Measurements from ENCODE around the gene EIF3L. TPM values are rescaled to one million over a fixed set of nuclear protein-coding genes. Genes with fewer than 3 reads are reported as not detected.
A peak's percentile ranks its signal among the peaks of the same experiment; 100 is the strongest.

EIF3L gene
- total and polyA plus RNA-seq, 10 of the 15 experiments (the other 5 are each of a cell fraction or from before 2014, with no cell fraction given), result 294 to 1,037 (median 618) TPM

DNA sequence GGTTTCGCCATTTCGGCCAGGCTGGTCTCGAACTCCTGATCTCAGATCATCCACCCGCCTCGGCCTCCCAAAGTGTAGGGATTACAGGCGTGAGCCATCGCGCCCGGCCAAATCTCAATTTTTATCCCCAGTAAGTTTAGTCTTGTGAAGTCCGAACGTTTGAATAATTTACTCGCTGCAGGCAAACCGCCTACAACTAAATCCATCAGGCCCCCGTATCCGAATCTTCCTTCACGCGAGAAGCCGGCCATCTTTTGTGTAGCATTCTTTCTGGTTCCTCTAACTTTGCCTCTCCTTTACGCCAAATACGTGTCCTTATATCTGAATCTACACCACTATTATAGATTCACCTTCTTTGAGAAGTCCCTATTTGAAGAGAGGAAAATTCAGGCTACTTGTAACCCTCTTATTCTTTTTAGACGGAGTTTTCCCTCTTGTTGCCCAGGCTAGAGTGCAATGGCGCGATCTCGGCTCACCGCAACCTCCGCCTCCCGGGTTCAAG is 581 bp upstream of the EIF3L start:
- WGBS (ENCODE audit: insufficient coverage, insufficient replicate concordance, low lambda C conversion rate, missing lambda C conversion rate), result 62% methylated on average over 27 of the region's 27 CpGs
- intact Hi-C loops (cut with micrococcal nuclease; ENCODE audit: unreplicated experiment), result loop anchor here (10.0 kb wide), 1 partner anchor 906 kb away; the partner anchor contains the start of gene SUN2
- ChIA-PET POLR2A (interaction anchor here (1.5 to 1.8 kb wide), 2 partner anchors 48 to 57 kb away, joined by 3 to 4 read pairs; partner anchors contain the start of gene MICALL1), CTCF (interaction anchor here (1.5 to 1.8 kb wide), 3 partner anchors 13 to 31 kb away, joined by 6 to 11 read pairs (median 8); no protein-coding TSS in a partner anchor), SMC1A (ENCODE audit: uncharacterized antibody, unreplicated experiment) (no interaction called here), RAD21 (ENCODE audit: unreplicated experiment) (no interaction called here)
- peaks cover 3% of the 10 kb centered on the region; the same call in 1 of the 2 replicates for H3K4me1 ChIP-seq (ENCODE audit: control insufficient read depth, insufficient read depth, low read length)
- H3K27me3 ChIP-seq (replicated peaks in 1 of 2; ENCODE audit: control insufficient read depth in 2 of 2, insufficient read depth in 2 of 2, low read length in 1 of 2), result no peaks in the 10 kb centered on the region
- peak overlapping the region; percentile 90 for H3K4me3 ChIP-seq
- peaks cover 2% of the 10 kb centered on the region; the same call in 2 of the 3 replicates for H3K9me3 ChIP-seq (replicated peaks; ENCODE audit: control insufficient read depth, insufficient read depth, low read length)
- peak overlapping the region; percentile 66 for H3K4me2 ChIP-seq (ENCODE audit: control insufficient read depth, insufficient read depth)
- no peaks in the 10 kb centered on the region; the same call in 1 of the 2 replicates for H4K20me1 ChIP-seq (ENCODE audit: control insufficient read depth, insufficient read depth)
- no peak for ATAC-seq
- peaks cover 7 to 20% of the 10 kb centered on the region in 2 experiments for H3K36me3 ChIP-seq (ENCODE audit: control insufficient read depth in 2 of 2, insufficient read depth in 2 of 2, low read length in 1 of 2)
- FAIRE-seq, result no peak
- peak overlapping the region; percentile 86 for H3K9ac ChIP-seq (ENCODE audit: control insufficient read depth, insufficient read depth, low read length)
- in situ Hi-C loops (cut with MboI), result no loop called here
- H3K27ac ChIP-seq (ENCODE audit: control insufficient read depth, insufficient read depth), result peak overlapping the region; percentile 81
- peaks cover 47% of the 10 kb centered on the region for H3K79me2 ChIP-seq (ENCODE audit: control insufficient read depth, insufficient read depth, low read length)
- DNase-seq (ENCODE audit: low read depth, low spot score), result no peak
- peak overlapping the region; percentile 56 for H2AFZ ChIP-seq (ENCODE audit: control insufficient read depth, low read depth, low read length)
- TSS peak; percentile 96 for BruUV-seq (replicated peaks)
- TF ChIP-seq STAT3 (IDR thresholded peaks at IDR 0.05; ENCODE audit: low read depth, low read length) (no peak), POLR2AphosphoS2 (IDR thresholded peaks at IDR 0.05; ENCODE audit: low read depth, low read length) (no peak), TCF12 (IDR thresholded peaks at IDR 0.05; ENCODE audit: low read depth, low read length) (no peak), IRF4 (IDR thresholded peaks at IDR 0.05; ENCODE audit: low read depth, low read length) (no peak), MYB (IDR thresholded peaks at IDR 0.05; ENCODE audit: borderline replicate concordance, low read depth, low read length) (no peak), CHD2 (IDR thresholded peaks at IDR 0.05; ENCODE audit: borderline replicate concordance, low read depth, low read length) (peak; percentile 91), MXI1 (IDR thresholded peaks at IDR 0.05; ENCODE audit: low read depth, low read length) (no peak), ZBED1 (IDR thresholded peaks at IDR 0.05; ENCODE audit: borderline replicate concordance) (0 out of 2 replicates have a peak, but pooled peaks have one; percentile 6), SMAD5 (IDR thresholded peaks at IDR 0.05; ENCODE audit: low read depth) (no peak)
- TF ChIP-seq, protein P1, sequence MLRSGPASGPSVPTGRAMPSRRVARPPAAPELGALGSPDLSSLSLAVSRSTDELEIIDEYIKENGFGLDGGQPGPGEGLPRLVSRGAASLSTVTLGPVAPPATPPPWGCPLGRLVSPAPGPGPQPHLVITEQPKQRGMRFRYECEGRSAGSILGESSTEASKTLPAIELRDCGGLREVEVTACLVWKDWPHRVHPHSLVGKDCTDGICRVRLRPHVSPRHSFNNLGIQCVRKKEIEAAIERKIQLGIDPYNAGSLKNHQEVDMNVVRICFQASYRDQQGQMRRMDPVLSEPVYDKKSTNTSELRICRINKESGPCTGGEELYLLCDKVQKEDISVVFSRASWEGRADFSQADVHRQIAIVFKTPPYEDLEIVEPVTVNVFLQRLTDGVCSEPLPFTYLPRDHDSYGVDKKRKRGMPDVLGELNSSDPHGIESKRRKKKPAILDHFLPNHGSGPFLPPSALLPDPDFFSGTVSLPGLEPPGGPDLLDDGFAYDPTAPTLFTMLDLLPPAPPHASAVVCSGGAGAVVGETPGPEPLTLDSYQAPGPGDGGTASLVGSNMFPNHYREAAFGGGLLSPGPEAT (IDR thresholded peaks at IDR 0.05; ENCODE audit: low read depth), result no peak
- TF ChIP-seq, protein P2, sequence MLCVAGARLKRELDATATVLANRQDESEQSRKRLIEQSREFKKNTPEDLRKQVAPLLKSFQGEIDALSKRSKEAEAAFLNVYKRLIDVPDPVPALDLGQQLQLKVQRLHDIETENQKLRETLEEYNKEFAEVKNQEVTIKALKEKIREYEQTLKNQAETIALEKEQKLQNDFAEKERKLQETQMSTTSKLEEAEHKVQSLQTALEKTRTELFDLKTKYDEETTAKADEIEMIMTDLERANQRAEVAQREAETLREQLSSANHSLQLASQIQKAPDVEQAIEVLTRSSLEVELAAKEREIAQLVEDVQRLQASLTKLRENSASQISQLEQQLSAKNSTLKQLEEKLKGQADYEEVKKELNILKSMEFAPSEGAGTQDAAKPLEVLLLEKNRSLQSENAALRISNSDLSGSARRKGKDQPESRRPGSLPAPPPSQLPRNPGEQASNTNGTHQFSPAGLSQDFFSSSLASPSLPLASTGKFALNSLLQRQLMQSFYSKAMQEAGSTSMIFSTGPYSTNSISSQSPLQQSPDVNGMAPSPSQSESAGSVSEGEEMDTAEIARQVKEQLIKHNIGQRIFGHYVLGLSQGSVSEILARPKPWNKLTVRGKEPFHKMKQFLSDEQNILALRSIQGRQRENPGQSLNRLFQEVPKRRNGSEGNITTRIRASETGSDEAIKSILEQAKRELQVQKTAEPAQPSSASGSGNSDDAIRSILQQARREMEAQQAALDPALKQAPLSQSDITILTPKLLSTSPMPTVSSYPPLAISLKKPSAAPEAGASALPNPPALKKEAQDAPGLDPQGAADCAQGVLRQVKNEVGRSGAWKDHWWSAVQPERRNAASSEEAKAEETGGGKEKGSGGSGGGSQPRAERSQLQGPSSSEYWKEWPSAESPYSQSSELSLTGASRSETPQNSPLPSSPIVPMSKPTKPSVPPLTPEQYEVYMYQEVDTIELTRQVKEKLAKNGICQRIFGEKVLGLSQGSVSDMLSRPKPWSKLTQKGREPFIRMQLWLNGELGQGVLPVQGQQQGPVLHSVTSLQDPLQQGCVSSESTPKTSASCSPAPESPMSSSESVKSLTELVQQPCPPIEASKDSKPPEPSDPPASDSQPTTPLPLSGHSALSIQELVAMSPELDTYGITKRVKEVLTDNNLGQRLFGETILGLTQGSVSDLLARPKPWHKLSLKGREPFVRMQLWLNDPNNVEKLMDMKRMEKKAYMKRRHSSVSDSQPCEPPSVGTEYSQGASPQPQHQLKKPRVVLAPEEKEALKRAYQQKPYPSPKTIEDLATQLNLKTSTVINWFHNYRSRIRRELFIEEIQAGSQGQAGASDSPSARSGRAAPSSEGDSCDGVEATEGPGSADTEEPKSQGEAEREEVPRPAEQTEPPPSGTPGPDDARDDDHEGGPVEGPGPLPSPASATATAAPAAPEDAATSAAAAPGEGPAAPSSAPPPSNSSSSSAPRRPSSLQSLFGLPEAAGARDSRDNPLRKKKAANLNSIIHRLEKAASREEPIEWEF (IDR thresholded peaks at IDR 0.05; ENCODE audit: insufficient replicate concordance, low read depth, low read length), result no peak
- TF ChIP-seq, protein P3, sequence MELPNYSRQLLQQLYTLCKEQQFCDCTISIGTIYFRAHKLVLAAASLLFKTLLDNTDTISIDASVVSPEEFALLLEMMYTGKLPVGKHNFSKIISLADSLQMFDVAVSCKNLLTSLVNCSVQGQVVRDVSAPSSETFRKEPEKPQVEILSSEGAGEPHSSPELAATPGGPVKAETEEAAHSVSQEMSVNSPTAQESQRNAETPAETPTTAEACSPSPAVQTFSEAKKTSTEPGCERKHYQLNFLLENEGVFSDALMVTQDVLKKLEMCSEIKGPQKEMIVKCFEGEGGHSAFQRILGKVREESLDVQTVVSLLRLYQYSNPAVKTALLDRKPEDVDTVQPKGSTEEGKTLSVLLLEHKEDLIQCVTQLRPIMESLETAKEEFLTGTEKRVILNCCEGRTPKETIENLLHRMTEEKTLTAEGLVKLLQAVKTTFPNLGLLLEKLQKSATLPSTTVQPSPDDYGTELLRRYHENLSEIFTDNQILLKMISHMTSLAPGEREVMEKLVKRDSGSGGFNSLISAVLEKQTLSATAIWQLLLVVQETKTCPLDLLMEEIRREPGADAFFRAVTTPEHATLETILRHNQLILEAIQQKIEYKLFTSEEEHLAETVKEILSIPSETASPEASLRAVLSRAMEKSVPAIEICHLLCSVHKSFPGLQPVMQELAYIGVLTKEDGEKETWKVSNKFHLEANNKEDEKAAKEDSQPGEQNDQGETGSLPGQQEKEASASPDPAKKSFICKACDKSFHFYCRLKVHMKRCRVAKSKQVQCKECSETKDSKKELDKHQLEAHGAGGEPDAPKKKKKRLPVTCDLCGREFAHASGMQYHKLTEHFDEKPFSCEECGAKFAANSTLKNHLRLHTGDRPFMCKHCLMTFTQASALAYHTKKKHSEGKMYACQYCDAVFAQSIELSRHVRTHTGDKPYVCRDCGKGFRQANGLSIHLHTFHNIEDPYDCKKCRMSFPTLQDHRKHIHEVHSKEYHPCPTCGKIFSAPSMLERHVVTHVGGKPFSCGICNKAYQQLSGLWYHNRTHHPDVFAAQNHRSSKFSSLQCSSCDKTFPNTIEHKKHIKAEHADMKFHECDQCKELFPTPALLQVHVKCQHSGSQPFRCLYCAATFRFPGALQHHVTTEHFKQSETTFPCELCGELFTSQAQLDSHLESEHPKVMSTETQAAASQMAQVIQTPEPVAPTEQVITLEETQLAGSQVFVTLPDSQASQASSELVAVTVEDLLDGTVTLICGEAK (IDR thresholded peaks at IDR 0.05; ENCODE audit: borderline replicate concordance), result no peak
